ENCODE measurements around the gene THAP12.
A peak's percentile ranks its signal among the peaks of the same experiment; 100 is the strongest.
"Not testable (repeated sequence)": the region's sequence is repeated elsewhere in the genome, so short reads cannot be mapped to it uniquely, and the experiment has no call there.

Gene THAP12

DNA sequence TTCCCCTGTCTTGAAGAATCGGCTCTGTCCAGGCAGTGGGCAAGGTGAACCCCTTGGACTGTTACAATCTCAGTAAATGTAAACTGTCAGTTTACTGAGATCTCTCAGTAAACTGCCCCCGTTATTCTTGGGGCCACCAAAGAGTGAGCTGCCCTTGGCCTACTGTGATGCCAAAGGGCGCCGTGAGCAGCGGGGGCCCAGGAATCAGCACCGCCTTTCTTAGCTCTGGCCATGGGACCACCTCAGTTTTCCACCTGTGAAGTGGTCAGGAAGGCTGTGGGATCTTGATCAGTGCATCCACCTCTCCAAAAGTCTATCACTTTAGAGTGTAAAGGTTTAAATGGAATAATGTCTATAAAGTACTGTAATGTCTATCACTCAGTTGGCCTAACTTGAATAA lies 57.1 kb downstream of the THAP12 start:
- no peak for DNase-seq

DNA sequence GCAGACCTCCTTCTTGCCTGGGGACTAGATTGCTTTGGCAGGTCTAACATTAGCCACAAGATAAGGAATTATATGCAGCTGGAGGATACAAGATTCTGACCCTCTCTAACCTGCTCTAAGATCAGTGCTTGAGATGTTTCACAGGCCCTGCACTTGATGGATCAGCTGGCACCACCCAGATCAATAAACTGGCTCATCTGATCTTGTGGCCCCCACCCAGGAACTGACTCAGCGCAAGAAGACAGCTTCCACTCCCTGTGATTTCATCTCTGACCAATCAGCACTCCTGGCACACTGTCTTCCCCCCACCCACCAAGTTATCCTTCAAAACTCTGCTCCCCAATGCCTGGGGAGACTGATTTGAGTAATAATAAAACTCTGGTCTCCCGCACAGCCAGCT lies 57.6 kb downstream of the THAP12 start:
- not testable (repeated sequence) for DNase-seq

DNA sequence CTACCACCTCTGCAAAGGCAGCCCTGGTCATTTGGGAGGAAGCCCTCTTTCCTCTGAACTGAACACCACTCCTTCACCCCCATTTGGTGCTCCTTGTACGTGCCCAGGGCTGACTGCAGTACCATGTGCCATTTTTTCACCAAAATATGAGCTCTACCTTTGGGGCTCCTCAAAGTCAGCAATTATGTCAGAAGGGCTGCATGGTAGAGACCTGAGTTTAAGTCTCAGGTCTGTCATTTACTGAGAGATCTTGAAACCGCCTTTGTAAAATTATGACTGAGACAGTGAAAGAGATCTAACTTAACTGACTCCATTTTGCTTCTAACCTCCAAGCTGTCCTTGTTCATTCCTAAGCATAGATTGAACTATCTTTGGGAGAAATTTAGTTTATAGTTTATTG lies 58.0 kb downstream of the THAP12 start:
- DNase-seq: no peak

DNA sequence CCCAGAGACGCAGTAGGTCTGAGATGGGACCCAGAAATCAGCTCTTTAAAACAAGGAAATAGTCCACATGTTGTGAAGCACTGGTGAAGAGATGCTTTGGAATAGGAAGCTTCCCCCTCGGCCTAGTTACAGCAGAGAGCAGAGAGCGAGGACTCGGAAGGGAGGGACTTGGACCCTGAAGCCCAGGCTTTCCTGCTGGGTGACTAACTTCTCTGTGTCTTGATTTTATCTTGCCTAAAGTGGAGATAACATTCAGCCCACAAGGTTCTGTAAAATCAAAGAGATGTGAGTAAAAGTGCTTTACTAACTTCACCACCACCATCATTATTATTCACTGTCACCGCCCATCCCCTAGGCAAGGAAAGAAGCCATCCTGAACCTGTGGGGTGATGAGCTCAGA lies 58.4 kb downstream of the THAP12 start:
- DNase-seq: no peak

DNA sequence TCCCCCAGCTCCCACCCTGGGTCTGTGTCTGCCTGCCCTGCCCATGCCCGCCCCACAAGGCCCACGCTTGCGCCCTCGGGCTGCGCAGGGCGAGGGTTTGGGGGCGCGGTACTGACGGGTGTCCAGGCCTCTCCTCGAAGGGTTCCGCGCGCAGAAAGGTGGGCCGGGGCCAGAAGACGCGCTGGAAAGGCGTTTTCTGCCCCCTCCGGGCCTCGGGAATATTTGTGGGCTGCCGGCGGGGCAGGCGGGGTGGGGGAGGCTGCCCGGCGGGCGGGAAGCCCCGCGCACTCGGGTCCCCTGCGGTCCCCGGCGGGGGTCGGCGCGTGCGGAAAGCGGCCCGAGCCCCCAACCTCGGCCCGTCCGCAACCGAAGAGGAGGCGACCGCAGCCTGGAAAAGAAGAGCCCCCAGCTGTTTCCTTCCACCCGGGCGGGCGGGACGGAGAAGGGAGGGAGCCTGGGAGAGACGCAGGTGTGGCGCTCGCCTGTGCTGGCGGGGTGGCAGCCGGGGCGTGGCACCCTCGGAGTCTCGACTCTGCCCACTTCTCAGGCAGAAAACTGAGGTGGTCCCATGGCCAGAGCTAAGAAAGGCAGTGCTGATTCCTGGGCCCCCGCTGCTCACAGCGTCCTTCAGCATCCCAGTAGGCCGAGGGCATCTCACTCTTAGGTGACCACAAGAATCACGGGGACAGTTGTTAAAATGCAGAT lies 59.0 kb downstream of the THAP12 start:
- DNase-seq: no peak

DNA sequence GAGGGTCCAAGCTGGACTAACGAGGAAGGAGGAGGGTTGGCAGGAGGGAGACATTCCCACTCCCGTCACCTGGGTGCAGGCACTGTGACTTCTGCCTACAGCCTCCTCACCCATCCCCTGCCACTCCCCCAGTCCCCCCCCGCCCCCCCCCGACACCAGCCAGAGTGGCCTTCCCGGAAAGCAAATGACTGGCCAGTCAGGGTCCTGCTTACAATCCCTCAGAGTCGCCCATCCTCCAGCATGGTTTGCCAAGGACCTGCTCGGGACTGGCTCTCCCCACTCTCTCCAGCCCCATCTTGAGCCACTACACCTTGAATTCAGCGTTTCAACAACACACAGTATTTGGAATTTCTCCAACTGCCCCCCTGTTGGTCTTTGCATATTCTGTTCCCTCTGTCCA lies 59.6 kb downstream of the THAP12 start:
- no peak for DNase-seq

DNA sequence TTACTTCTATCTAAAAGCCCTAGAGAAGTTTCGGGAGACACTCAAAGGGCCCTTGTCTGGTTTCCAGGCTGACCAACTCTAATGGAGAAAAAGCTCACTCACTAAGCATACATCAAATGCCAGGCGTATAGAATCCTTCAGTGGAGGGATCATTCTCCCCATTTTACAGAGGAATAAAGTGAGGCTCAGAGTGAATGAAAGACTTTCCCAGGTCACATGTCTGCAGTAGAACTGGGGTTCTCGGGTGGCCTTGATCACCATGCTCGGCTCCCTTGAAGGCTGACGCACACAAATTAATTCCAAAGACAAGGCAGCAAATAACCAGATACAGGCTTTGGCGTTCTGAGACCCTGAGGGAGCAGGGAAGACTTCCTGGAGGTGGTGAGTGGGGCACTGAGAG lies 60.0 kb downstream of the THAP12 start:
- DNase-seq: no peak

DNA sequence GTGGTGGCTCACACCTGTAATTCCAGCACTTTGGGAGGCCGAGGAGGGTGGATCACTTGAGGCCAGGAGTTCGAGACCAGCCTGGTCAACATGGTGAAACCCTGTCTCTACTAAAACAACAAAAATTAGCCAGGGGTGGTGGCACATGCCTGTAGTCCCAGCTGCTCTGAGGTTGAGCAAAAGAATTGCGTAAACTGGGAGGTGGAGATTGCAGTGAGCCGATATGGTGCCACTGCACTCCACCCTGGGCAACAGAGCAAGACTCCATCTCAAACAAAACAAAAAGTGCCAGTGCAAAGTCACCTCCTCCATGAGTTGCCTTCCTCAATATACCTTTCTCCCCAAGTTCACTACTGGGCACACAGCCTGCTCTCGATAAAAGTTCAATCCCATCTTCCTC lies 61.1 kb downstream of the THAP12 start:
- DNase-seq: not testable (repeated sequence)

DNA sequence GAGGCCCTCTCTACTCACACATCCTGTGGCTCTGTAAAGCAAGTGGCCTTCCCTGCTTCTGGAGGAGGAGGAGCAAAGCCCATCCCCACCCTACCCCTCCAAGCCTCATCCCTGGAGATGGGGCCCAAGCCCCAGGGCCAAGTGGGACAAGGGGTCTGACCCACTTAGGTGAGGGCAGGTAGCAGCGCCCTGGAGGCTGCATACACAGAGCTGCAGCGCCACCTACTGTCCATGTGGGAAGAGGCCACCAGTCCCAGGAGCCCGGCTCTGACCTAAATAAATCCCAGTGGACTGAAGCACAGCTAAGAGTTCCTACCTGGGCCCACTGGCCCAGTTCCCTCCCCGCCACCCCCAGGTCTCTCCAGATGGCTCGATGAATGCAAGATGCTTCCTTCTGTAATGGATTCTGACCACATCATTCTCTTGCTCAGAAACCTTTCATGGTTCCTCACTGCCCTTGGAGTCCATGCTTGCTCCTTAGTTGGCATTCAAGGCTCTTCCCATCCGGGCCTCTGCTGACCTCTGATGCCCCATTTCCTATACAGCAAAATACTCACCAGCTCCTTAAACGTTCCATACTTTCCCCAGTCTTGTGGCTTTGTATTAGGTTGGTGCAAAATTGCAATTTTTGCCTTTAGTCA lies 62.1 kb downstream of the THAP12 start:
- DNase-seq: peak; percentile 46

DNA sequence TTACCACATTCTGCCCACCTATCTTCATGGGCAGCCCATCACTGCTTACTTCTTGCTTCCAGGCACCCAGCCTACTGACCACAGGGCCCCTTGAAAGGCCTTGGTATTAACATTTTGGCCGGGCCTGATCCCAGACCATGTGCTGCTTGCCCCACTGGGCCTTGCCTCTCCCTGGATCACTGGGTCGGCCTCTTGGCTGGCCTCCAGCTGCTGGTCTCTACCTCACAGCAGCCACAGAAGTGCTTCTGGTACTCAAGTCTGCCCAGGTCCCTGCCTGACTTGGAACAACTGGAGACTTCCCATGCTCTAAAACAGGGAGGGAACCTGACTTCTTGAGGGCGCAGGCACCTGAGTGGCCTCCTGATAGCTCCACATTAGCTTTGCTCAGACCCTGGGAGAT lies 63.6 kb downstream of the THAP12 start:
- DNase-seq: no peak

DNA sequence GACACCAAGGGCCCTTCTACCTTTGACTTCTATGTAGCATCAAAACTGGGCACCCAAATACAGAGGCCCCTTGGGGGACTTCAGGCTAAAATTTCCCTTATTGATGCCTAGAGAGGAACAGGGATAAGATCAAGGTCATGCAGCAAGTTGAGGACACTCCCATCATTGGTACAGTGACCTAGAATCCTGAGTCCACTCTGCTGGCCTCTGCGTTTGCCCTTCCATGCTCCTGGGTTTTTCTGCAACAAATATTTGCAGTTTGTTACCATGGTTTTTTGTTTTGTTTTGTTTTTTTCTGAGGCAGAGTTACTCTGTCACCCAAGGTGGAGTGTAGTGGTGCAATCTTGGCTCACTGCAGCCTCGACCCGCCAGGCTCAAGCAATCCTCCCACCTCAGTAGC lies 64.2 kb downstream of the THAP12 start:
- no peak for DNase-seq

DNA sequence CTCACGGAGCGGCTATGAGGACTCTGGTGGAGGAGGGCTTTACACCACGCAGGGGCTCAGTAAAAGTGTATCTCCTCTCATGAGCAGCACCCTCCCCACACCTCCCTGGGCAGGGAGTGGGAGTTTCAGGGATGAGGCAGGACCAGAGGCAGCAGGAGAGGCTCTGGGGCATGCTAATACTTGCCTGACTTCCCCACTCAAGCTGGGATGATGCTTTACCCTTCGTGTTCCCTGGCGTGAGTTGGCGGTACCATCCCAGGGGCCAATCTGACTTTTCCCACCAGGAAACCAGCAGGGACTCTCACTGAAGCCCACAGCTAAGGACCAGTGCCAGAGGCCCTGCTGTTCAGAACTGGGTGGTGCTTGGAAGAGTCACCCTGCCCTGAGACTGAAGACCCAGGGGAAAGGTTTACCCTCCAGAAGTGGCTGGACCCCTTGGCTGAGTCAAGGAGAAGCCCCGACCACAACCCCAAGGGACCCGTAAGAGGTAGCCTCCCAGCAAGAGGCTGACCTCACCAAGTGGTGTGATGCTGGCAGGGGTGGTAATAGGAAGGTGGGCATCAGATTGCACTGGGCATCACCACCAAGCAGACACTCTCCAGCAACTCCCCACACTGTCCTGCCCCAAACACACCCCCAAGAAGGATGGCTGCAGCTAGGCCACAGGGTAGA lies 65.6 kb downstream of the THAP12 start:
- no peak for DNase-seq

DNA sequence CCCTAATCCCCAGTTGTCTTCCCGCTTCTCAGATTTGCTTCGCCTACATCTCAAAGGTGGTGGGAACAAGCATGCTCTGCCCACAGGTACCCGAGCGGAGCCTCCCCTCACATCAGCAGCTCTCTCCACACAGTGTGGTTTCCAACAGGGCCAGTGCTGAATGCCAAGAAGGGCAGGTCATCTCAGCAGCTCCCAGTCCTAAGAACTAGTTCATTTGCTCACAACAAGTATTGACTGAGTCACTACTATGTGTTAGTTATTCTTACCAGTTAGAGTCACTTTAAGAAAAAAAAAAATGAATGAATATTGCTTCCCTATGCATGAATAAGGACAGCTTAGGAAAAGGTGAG lies 66.2 kb downstream of the THAP12 start:
- peak; percentile 45 for DNase-seq

DNA sequence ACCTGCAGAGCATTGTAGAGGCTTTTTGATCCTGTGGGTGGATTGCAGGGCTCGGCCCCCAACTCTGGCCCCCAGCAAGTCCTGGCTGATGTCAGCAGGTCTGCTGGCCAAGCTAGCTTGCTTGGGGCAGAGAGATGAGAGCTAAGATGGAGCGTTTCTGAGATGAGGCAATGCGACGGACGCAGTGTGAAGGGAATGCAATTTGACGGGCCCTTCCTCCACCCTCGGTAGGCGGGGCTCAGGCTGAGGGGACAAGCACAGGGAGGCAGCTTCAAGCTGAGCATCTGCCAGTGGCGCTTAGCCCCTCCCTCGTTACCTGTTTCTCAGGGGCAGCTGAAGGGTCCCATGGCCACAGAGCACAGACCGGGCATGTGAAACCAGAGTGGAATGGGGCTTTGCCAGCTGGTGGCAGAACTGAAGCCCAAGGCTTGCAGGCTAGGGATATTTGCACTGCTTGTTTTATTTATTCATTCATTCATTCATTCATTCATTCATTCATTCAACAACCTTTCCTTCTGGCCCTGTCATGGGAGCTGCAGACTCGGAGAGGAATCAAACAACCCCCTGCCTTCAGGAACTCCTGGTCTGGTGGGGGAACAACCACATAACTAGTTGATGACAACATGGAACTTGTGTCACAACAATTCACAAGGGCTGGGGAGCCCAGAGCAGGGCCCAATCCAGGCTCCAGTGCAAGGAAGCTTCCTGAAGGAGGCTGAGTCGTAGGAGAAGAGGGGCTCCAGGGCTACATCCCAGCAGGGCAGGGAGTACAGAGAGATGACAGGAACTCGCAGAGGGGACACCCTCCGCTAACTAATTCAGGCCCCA lies 66.8 kb downstream of the THAP12 start:
- DNase-seq: no peak

DNA sequence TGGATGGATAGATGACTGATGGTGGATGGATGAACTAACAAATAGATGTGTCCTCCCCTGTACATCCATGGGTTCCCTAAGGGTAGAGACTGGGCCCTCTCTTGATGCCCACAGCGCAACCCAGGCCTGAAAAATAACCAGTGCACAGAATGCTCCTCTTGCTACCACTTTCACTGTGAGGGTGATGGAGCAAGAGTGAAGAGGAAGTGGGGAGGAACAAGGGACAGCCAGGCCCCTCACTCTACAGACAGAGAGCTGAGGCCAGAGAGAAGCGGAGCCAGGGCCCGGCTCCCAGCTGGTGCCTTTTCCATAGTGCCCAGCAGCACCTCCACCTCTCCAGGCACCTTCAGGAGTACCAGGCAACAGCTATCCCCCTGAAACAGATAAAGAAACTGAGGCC lies 67.7 kb downstream of the THAP12 start:
- DNase-seq: no peak

DNA sequence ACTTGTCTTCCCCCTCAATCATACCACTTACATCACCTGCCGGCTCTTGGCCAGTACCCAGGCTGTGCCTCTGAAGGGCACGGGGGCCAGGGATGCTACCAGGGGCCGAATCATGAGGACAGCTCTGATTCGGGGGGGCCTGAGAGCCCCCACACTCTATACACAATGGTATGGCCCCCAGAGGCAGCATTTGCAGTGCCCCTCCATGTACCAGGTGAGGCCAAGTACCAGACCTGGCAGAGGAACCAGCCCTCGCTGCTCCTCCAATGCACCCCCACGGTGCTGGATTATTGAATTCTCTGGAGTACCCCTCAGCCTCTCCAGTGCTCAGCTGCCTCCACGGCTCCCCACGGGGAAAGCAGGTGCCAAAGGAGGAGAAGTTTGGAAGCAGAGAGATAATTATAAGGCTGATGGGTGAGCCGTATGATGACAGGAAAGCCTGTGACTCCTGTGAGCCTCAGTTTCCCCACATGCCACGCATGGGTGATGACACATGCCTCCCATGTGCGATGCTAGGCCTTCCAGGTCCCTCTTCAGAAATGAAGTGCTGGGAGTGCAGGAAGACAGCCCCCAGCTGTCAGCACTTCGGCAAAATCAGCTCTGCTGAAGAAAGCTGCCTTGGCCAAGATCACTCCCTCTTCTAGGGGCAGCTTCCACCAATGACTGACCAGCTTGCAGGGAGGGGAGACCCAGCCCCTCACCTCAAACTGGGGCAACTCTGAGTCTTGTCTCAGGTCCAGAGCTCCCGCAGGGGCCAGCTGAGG lies 69.9 kb downstream of the THAP12 start:
- no peak for DNase-seq

DNA sequence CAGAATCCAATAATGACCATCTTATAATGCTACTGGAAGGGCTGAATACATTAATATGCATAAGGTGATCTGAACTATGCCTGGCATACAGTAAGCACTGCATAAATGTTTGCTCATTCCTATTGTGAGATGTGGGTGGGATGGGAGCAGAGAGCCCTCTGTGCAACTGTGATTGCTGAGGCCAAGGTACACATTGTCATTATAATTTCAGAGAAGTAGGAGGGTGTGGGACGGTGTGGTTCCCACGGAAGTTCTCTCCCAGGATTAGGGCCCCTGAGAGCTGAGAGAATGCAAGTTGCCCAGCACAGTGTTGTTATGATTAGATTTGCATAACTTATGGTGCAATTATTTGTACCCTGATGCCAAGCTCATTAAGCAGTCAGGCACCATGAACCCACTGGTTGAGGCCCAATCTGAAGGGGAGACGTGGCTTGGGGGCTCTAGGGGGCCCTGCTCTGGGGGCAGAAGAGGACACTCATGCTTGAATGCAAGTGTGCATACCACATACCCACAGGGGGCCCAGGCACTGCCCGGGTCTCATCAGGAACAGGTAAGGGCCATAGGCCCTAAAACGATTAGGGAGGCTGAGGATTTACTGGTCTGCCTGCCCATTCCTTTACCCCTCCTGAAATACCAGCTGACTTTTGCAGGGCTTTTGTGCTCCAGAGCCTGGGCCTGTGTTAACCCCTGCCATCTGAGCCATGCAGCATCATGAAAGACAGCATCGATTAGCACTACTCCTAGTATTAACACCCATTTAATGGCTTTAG lies 72.8 kb downstream of the THAP12 start:
- no peak for DNase-seq

DNA sequence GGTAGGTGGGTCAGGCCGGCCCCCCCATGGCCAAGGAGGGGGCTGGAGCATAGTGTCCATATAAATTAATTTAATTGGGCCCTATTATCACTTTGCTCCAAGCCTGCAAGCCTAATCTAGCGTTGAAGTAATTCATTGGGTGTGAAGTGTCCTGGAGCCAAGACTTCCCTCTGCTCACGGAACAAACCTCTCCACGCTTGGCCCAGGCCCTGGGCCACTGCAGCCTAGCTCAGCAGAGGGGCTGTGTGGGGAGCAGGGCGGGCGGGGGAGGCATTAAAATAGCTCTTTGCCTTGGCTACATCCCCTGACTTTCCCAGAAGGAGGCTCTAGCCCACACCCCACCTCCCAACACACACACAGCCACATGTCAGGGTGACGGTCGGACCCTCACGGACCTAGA lies 73.5 kb downstream of the THAP12 start:
- DNase-seq: no peak

DNA sequence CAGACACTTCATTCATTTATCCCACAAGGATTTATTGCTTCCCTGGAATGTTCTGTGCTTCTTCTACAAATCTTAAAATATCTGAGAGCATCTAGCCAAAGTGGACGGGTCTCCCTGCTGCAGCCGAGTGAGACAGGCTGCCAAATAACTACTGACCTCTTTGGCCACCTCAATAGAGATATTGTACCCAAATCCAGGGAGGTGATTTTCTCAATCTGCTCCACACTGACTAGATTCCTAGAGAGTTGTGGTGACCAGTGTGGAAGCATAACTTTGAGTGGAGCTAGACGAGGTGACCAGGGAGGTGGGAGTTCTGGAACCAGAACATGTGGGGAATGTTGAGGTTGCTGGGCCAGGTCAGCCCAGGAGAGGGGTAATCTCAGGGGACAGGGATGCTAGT lies 77.5 kb downstream of the THAP12 start:
- no peak for DNase-seq

DNA sequence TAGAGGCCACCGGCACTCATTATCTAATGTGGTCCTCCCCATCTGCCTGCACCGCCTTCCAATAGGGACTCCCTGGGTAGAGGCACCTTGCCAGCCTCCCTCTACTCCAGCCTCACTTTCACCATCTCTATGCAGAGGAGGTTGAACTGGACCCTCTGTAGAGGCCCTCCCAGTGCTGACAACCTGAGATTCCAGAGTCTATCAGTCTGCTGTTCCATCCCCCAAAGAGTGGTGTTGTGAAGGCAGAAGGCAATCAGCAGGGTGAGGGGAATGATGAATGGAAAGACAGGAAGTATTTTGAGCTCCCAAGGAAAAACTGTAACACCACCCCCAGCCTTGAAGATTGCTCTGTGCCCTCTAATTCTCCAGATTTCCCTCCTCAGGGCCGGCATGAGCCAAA lies 77.9 kb downstream of the THAP12 start:
- DNase-seq: no peak
